Breast epithelium (tissue), 3 donors: ENCODE measurements around the gene TLR7.

Experiments used
- CTCF ChIP-seq, 3 donors: fragments of 450-650 bp; IDR thresholded peaks; one replicate each; pipeline ENCODE4 v1.5.1; 2016 to 2017; ENCODE audit warnings: antibody characterized with exemption in 3 of 3, mild to moderate bottlenecking in 3 of 3, moderate library complexity in 3 of 3
- POLR2AphosphoS5 ChIP-seq, 3 donors: sonication (generic); formaldehyde crosslinking; IDR thresholded peaks; one replicate each; pipeline ENCODE4 v1.6.1; 2017; ENCODE audit warnings: antibody characterized with exemption in 3 of 3

DNA sequence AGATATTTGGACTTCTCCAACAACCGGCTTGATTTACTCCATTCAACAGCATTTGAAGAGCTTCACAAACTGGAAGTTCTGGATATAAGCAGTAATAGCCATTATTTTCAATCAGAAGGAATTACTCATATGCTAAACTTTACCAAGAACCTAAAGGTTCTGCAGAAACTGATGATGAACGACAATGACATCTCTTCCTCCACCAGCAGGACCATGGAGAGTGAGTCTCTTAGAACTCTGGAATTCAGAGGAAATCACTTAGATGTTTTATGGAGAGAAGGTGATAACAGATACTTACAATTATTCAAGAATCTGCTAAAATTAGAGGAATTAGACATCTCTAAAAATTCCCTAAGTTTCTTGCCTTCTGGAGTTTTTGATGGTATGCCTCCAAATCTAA lies 20.3 kb downstream of the TLR7 start:
- TF ChIP-seq CTCF (IDR thresholded peaks at IDR 0.05) (no peak), POLR2AphosphoS5 (IDR thresholded peaks at IDR 0.05) (no peak)
